HG03060 (cell line): ENCODE data around the gene LHX5.

Experiments used
- ATAC-seq: cut with Tn5 transposase; IDR thresholded peaks from one replicate; pipeline ENCODE4 v1.9.1; 2021; ENCODE audit warnings: low read depth, moderate number of reproducible peaks; ENCODE audit not compliant: unreplicated experiment

LHX5 gene

GRCh38 chr12:113466454-113467141 lies 5.1 kb downstream of the LHX5 start:
- ATAC-seq, result no peak

DNA sequence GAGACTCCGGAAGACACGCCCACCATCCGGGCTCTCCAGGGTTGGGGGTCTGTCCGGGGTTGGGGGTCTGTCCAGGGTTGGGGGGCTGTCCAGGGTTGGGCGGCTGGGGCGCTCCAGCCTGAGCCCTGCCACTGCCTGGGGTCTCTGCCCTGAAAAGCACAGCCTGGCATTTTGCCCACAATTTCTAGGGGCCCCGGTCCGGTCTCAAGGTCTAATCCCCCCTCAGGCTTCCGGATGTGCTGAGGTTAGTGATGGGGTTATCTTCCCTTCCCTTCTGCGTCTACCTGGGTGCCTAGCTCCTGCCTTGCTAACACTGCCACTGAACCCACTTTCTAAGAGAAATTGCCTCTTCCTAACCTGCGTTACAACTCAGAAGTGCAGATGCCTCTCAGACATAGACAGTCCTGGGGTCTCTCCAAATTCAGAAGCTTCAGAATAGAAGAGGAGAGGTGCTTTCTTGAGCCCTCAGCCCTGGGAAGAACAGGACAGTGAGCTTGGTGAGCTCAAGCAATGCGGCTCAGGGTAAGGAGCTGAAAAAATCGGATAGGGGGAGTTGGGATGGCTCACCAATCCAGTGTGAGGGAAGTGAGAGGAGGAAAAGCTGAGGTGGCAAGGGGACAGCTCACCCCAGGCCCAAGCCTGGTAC lies 5.7 kb downstream of the LHX5 start:
- no peak for ATAC-seq

DNA sequence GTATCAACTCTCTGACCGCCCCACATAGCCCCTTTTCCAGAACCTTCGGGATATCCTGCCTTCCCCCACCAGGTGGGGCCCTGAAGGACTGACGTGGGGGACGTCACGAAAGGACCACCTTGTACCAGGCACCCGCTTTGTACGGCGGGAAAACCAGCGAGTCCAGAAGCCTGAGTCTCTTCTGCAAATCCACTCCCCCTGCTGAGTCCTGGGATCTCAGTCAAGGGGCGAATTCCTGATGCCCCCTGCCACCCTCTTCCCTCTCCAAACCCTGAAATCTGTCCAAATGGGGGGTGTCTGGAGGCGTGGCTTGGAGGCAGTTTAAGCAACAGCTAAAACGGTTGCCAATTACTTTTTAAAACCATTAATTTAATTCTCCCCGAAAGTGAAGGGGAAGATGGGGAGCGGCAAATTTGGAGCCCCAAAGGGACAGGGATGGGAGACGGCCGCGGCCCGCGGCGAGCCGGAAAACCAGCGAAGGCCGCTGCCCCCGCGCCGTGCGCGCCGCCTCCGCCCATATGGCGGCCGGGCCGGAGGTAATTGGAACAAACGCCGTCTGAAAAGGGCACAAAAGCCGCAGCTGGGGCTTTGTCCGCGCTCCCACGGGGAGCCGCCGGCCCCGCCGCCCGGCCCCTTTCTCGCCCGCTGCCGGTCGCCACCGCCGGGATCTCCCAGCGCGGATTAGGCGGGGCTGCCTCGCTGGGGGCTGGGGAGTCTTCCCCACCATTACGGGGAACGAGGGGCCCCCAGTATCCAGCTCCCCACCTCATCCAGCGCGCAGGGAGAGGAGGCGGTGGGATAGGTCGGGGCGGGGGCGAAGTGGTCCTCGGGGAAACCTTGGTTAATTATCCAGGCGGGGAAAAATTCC lies 6.6 kb downstream of the LHX5 start:
- no peak for ATAC-seq

DNA sequence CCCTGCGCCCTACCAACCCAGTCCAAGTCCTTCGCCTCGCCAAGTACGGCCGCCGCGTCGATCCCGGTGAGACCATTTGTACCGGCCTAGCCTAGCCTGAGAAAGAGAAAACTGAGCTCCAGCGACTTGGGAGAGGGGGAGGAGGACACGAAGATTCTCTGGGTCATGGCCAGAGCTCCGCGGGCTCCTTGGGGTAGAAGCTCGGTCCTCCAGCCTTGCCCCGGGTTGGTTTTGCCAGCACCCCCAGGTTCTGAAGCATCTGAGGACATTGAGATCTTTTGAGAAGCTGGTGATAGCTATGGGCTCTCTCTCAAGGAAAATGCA lies 7.3 kb downstream of the LHX5 start:
- ATAC-seq, result no peak

DNA sequence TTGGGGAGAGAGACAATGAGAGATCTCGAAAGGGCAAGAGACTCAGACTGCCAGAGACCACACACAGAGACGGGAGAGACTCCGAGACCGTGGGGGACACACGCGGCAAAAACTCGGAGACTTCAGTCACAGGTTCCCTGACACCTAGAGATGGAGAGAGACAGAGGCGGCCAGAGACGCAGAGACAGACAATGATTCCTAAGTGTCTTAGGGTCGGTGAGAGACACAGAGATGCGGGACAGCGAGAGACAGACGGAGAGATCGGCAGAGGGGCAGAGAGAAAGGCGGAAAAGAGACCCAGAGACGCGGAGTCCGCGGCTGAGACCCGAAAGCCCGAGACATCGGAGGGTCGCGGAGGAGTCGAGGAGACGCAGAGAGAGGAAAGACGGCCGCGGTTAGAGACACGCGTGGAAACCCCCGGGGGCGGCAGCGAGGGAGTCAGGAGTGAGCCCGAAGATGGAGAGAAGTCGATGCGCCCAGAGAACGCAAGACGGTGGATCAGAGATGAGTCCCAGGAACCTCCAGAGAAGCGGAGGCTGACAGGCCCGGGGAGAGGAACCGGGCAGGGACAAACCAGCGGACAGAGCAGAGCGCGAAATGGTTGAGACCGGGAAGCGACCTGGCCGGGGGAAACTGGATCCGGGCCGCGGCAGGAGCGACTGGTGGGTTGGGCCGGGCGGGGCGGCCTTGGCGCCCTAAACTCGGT lies 7.8 kb downstream of the LHX5 start:
- ATAC-seq, result no peak

- ATAC-seq, result no peak
These were observed 8.5 kb downstream of the LHX5 start for GRCh38 chr12:113462998-113463745.

- ATAC-seq, result no peak
These were observed 9.4 kb downstream of the LHX5 start for GRCh38 chr12:113462117-113462774.

- no peak for ATAC-seq
These were observed 10.0 kb downstream of the LHX5 start for GRCh38 chr12:113461666-113462065.

DNA sequence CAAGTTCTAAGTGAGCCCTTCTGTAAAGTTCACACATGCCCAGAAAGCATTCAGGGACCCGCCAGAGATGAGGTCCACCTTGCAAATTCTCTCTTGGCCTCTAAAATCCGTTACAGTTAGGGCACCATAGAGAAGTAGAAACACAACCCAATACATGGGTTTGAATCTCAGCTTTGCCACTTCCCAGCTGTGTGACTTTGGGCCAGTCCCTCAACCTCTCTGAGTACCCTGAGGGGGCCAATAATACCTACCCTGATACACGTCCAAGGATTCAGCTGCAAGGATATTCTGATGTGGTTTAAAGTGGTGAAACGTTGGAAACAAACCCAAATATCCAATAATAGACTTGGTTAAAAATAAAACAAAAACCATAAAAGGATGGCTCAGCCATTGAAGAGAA lies 11.7 kb downstream of the LHX5 start:
- ATAC-seq, result no peak

DNA sequence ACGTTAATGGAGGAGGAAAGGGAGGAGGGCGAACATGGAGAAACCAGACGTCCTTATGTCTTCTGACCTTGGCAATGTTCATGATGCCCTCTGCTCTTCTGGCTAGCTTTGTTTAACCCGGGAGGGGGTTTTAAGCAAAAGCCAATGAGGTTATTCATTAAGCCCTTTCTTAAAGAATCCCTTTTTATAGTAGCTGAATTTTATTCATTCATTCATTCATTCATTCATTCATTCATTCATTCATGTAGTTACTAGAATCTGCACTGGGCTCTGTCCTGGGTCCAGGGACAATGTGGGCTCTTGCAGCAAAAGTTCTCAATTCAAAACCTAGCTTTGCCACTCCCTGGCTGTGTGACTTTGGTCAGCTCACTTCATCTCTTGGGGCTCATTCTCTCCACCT lies 14.0 kb downstream of the LHX5 start:
- no peak for ATAC-seq

DNA sequence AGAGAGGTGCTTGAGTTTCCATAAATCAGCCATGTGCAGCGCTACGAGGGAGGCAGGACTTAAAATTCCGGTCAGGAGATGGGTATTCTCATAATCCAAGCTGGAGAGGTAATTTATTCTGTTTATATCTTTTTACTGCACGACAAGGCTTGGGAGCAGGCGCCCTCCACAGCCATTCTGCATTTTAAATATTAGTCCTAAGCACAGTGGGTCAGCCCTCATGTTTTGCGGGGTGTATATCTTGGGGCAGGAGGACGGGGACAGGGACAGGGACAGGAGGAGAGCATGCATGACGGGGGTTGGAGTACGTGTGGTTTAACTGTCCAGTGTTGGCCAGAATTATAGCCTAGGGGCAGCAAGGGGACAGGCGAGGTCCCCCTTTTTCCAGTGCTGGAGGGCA lies 14.5 kb downstream of the LHX5 start:
- ATAC-seq, result no peak

GRCh38 chr12:113456761-113457160 lies 14.9 kb downstream of the LHX5 start:
- no peak for ATAC-seq

GRCh38 chr12:113456199-113456598 lies 15.5 kb downstream of the LHX5 start:
- no peak for ATAC-seq

- no peak for ATAC-seq
These were observed 18.3 kb downstream of the LHX5 start for GRCh38 chr12:113453330-113453729.

DNA sequence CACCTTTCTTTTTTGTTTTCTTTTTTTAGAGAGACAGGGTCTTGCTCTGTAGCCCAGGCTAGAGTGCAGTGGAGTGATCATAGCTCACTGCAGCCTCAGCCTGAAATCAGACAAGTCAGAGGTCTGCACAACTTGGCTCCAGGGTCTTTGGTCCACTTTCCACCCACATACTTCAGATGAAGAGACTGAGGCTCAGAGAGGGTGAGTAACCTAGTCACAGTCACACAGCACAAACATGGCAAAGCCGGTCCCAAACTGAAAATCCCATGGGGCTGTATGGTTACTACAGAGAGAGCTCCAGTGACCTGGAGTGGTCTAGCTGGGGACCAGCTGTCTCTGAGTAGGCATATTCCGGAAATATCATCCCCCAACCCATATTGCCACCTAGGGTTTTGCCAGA lies 19.2 kb downstream of the LHX5 start:
- no peak for ATAC-seq

DNA sequence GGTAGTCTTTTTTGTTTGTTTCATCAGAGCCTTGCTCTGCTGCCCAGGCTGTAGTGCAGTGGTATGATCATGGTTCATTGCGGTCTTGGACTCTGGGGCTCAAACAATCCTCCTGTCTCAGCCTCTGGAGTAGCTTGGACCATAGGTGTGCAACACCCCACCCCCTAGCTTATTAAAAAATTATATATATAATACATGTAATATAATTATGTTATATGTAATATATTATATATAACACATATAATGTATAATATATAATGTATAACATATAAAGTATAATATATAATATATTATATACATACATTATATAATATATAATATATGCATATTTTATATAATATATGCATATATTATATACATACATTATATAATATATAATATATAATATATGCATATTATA lies 21.8 kb downstream of the LHX5 start:
- no peak for ATAC-seq

GRCh38 chr12:113449299-113449698 lies 22.4 kb downstream of the LHX5 start:
- ATAC-seq, result no peak

DNA sequence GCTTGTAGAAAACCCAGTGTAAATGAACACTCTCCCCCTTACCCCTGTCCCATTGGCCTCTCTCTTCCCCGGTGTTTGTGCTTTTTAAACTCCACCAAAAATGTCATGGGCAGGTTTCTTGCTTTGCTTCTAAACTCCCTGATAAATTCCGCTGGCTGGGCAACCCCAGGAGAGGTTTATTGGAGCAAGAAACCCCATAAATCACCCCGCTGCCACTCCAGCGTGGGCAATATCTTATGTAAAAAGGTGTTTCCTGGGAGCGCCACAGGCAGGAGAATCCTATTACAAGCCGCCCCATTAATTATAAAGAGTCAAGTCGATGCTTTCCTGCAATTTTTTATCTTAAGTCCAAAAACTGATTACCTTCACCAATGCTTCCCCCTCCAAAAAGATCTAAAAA lies 22.8 kb downstream of the LHX5 start:
- ATAC-seq, result no peak

- ATAC-seq, result no peak
These were observed 26.0 kb downstream of the LHX5 start for GRCh38 chr12:113445544-113446171.
